H7 (cell line): ENCODE data around the gene CELSR3. TPM values are rescaled to one million over a fixed set of nuclear protein-coding genes. Genes with fewer than 3 reads are reported as not detected.
A peak's percentile ranks its signal among the peaks of the same experiment; 100 is the strongest.

Source experiments
- DNase-seq: peaks from one replicate; pipeline ENCODE4 v3.0.0; 2012
- H3K27me3 ChIP-seq: 2 replicates; pipeline ENCODE4 v1.6.0; 2011; ENCODE audit warnings: mild to moderate bottlenecking, low read length; ENCODE audit not compliant: control insufficient read depth, insufficient read depth
- H3K36me3 ChIP-seq: replicated peaks from 2 replicates; pipeline ENCODE4 v1.5.1; 2011; ENCODE audit warnings: low read length; ENCODE audit not compliant: control insufficient read depth, insufficient read depth
- H3K4me3 ChIP-seq: 2 replicates; pipeline ENCODE4 v1.5.1; 2011; ENCODE audit warnings: low read depth, mild to moderate bottlenecking, control low read depth, low read length, moderate library complexity; ENCODE audit not compliant: insufficient read depth
- total RNA-seq: library from RNA; depleted of rRNA; stranded (reverse); fragments of >200 nt; shearing (Covaris generic); gene quantifications from 2 replicates; pipeline ENCODE4 v1.2.3, GENCODE V29; 2014

CELSR3 gene
- total RNA-seq, 1 experiment from 2014 or later = 14.3 TPM

DNA sequence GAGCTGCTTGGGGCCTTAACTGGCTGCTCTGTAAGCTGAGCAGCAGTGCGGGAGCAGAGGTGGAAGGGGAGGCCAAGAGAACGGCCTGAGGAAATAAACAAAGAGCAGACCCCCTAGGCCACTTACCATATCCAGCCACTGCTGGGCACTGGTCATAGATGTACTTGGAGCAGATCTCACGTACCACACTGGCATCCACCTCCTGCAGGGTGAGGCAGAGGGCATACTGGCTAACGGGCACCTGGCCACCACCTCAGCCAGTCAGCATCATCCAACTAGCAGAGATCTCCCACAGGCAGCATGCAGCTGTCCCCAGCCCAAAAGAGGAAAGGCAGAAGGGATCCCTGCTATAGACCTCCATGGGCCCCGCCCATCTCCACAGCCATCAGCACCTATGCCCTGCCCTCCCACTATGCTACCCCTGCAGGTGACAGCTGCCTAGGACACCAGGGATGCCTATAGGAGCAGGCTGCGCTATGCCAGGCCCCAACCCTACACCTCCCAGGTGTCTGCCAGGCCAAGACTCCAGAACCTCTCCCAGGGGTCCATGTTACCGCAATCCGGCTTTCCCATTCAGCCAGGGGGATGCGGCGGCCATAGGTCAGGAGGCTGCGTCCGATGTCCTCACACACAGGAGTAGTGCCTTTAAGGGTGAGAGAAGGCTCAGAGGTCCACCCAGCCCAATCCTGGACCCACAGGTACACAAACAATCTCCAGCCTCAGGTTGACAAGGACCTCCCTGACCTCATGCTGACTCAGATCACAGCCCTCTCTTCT lies 63.0 kb downstream of the CELSR3 start:
- Histone ChIP-seq H3K27me3 (peaks cover 4% of the 10 kb centered on the region), H3K4me3 (no peak overlapping the region), H3K36me3 (peaks cover 54% of the 10 kb centered on the region)
- DNase-seq = no peak

DNA sequence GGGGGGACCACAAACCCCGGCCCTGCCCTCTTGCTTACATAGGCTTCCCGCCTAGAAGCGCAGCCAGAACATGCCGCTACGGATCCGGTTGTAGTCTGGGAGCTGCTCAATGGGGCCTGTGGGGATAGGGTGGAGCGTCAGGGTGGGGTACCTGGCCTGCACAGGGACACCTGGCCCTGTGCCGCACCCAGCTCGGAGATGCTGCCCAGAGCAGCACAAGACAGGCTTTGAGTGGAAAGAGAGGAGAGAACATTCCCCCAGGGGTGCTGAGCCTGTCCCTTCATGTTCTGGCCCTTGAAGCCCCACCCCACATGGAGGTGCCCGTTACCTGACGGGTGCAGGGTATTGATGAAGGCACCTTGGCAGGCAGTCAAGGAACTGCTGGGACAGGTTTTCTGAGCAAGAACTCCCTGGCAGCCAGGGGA lies 63.6 kb downstream of the CELSR3 start:
- peaks cover 7% of the 10 kb centered on the region for H3K27me3 ChIP-seq
- peaks cover 48% of the 10 kb centered on the region for H3K36me3 ChIP-seq
- no peak overlapping the region for H3K4me3 ChIP-seq

DNA sequence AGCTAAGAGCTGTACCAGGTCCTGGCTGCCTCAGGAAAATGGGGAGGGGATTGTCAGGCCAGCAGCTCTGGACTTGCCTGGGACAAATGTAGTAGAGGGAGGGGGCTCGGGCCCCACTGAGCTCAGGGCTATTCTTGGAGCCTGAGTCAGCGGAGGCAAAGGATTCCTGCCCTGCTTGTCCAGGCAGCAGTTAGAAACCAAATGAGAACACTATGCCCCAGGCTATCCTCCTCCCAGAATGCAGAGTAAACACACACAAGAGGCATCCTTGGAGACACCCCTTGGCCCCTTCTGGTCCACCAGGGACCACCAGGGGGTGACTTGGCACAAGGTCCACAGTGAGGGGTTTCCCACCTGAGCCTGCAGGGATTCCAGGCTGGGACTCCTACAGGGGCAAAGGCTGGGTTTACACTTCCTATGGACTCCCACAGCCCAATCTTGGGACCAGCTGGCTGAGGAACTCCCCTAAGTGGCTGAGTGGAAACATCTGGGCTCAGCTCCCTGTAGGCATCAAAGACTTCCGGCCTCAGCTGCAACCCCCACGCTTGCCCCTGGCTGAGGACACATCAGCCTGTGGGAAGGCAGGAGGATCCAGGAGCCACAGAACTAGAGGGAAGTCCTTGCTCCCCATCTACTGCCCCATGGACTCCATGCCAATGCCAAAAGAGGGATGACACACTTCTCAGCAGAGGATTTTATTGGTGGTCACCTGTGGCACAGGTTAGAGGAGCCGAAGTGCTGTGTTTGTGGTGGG lies 64.2 kb downstream of the CELSR3 start:
- H3K4me3 ChIP-seq = no peak overlapping the region
- peaks cover 7% of the 10 kb centered on the region for H3K27me3 ChIP-seq
- H3K36me3 ChIP-seq = peaks cover 42% of the 10 kb centered on the region
- DNase-seq = no peak

More for the DNA sequence above, 63.6 kb downstream of the CELSR3 start:
- no peak for DNase-seq

- no peak for DNase-seq
- H3K27me3 ChIP-seq = peaks cover 7% of the 10 kb centered on the region
- no peak overlapping the region for H3K4me3 ChIP-seq
- H3K36me3 ChIP-seq = peaks cover 32% of the 10 kb centered on the region
Observed at GRCh38 chr3:48597408-48597800, 65.3 kb downstream of the CELSR3 start.

- no peak overlapping the region for H3K4me3 ChIP-seq
- no peak for DNase-seq
- peaks cover 7% of the 10 kb centered on the region for H3K27me3 ChIP-seq
- H3K36me3 ChIP-seq = peaks cover 32% of the 10 kb centered on the region
Observed at GRCh38 chr3:48596676-48597407, 65.8 kb downstream of the CELSR3 start.

DNA sequence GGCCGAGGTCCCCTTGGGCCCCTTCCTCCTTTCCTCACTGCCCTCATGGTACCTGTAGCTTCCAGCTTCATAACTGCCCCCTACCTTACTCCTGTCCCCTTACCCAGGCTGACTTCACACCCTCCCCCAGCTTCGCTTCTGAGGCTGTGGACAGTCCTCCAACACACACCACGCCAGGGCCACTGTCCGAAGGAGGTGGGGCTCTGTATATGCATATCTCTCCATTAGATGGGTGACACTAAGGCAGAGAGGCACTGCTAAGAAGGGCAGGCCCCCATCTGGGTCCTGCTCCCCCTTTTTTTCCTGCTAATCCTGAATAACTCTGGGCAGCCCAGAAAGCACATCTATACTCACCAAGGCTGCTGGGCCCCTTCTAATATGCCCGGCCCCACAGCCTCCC lies 66.5 kb downstream of the CELSR3 start:
- Histone ChIP-seq H3K4me3 (no peak overlapping the region), H3K27me3 (peaks cover 7% of the 10 kb centered on the region), H3K36me3 (peaks cover 25% of the 10 kb centered on the region)
- DNase-seq = no peak

DNA sequence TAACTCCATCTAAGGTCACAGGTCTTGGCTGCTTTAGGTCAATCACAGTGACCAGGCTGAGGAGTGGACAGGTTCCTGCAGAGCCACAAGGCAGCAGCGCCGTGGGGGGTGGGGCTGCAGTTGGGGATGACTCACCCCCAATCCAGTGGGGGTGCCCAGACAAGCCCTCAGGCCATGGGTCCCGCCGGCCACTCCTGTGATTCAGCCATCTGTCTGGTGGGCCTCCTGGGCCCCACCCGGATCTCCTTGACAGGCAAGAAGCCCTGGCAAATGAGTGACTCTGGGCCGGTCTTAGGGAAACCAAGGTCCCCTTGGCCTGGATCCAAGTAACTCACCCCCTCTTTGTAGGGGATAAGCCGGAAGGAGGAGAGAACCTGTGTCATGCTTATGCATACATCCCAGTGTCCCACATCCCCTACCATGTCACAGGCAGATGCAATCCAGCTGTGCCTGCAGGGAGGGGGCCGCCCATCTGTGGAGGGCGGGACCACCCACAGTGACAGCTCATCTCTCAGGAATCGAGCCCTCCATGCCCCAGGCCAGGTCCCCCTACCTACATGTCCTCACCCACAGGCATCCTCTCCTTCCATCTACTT lies 67.1 kb downstream of the CELSR3 start:
- H3K4me3 ChIP-seq = no peak overlapping the region
- peak; percentile 91 for DNase-seq
- peaks cover 7% of the 10 kb centered on the region for H3K27me3 ChIP-seq
- H3K36me3 ChIP-seq = peaks cover 20% of the 10 kb centered on the region

DNA sequence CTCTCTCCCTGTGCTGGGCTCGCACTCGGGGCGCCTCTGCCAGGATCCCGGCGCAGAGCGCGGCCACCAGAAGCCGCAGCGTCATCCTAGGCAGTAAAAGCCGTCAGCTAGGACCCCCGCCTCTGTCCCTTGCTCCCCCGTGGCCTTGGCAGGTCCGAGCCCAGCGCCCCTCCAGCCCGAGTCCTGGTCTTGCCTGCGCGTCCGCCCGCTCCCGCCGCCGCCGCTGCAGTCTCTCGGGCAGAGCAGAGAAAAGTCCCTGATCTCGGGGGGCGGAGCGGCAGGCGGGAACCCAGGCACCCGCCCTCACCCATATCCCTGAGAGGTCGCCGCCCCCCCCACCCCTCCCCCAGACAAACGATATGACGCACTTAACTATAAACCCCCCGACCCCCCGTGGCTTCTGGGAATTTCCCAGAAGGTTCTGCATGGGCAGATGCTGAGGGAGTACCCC lies 67.6 kb downstream of the CELSR3 start, which contains the start of gene COL7A1:
Gene COL7A1 (minus strand): TSS at position 255 of the 451 bp plus-strand sequence. CDS start 170 bp downstream, at position 85.
- H3K4me3 ChIP-seq = peak within 1 kb of the TSS; percentile 50
- no peak for DNase-seq
- H3K27me3 ChIP-seq = peaks cover 7% of the 10 kb centered on the region
- H3K36me3 ChIP-seq = peaks cover 15% of the 10 kb centered on the region

DNA sequence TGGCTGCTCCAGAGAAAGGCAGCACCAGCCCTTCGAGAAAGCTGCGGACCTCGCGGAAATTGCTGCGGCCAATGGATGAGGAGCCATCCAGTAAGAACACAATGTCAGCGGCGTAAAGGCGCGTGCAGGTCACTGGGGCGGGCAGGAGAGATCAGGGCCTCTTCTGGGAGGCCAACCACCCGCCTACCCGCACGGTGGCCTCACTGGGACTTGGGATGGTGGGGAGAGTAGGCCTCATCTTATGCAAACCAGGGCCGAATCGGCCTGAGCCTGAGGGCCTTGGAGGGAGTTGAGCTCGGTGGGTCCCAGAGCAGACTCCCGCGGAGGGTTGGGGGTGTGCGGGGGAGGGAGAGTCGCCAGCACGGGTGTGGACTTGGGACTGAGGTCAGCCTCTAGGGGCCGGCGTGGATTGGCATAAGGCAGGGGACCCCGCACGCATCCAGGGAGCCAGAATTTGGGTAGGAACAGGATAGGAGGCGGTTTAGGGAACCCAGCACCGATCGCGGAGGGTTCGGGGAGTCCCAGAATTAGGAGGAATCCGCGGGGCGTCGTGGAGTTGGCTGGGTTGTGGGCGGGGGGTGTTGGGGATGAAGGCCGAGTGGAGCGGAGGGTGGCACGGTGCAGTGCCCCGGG lies 68.2 kb downstream of the CELSR3 start:
- Histone ChIP-seq H3K4me3 (peak overlapping the region; percentile 50), H3K27me3 (peaks cover 7% of the 10 kb centered on the region), H3K36me3 (peaks cover 9% of the 10 kb centered on the region)
- peak; percentile 80 for DNase-seq

- no peak overlapping the region for H3K4me3 ChIP-seq
- H3K36me3 ChIP-seq = peaks cover 2% of the 10 kb centered on the region
- peaks cover 7% of the 10 kb centered on the region for H3K27me3 ChIP-seq
- DNase-seq = no peak
Observed at GRCh38 chr3:48593337-48593736, 69.3 kb downstream of the CELSR3 start.

DNA sequence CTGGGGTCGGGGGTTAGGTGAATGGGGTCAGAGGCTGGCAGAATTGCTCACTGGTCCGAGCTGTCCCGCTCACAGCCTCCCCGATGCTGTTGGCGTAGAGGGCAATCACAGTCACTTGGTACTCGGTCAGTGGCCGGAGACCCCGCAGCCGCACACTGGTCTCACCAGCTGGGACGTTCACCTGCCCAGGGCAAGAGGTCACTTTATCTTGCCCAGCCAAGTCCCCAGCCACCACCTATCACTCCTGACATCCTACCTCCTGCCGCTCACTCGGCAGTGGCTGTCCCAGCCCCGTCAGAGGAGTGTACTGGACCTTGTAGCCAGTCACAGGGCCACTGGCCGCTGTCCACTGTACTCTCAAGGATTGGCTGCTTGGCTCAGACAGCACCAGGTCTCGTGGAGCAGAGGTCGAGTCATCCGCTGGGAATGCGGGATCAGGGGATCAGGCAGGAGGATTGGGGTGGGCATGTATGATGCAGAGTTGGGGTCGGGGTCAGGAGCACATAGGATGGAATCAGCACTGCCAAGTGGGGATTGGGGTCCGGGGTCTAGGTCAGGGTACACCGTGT lies 70.1 kb downstream of the CELSR3 start:
- DNase-seq = no peak
- H3K36me3 ChIP-seq = peaks cover 2% of the 10 kb centered on the region
- H3K27me3 ChIP-seq = peaks cover 7% of the 10 kb centered on the region
- H3K4me3 ChIP-seq = no peak overlapping the region

DNA sequence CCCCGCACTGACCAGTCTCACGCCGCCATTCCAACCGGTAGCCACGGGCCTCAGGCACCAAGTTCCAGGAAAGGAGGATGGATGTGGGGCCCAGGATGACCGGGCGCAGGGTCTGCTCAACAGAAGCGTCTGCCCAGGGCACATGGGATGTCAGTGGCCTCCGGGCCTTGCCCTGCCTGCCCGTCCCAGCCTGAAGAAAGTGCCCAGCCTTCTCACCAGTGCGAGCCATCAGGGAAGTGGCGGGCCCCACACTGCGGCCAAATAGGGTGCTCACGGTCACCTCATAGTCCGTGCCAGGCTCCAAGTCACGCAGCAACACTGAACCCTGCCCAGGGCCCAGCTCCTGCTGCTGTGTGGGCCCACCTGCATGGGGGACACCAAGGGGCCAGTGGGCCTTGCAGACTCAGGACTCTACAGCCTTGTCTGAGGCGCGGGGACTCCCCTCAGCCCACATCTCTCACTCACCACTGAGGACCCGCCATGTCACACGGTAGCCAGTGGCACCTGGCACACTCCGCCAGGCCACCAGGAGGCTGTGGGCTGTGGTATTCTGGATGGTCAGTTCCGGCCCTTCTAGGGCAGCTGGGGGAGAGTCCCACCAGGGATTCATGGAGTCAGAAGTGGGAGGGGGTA lies 70.7 kb downstream of the CELSR3 start:
- Histone ChIP-seq H3K4me3 (no peak overlapping the region), H3K36me3 (no peaks in the 10 kb centered on the region), H3K27me3 (peaks cover 7% of the 10 kb centered on the region)
- DNase-seq = no peak

DNA sequence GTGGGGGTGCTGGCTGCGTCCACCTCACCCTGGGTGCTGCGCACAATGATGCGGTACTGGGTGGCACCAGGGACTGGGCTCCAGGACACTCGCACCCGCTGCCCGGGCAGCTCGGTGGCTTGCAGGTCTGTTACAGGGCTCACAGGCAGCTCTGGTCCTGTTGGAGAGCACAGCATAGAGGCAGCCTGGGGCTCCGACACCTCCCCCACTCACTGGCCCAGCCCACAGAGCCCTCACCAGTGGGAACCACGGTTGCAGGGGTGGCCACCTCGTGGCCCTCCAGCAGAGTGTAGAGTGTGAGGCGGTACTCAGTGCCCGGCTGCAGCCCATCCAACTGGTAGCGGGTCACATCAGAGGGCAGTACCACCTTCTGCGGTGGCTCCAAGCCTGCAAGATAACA lies 71.2 kb downstream of the CELSR3 start:
- H3K36me3 ChIP-seq = no peaks in the 10 kb centered on the region
- H3K4me3 ChIP-seq = no peak overlapping the region
- peaks cover 7% of the 10 kb centered on the region for H3K27me3 ChIP-seq
- no peak for DNase-seq
